HepG2 (cell line): ENCODE results near the gene CNOT6. TPM values are rescaled to one million over a fixed set of nuclear protein-coding genes. Genes with fewer than 3 reads are reported as not detected.
"Not testable (repeated sequence)": the region's sequence is repeated elsewhere in the genome, so short reads cannot be mapped to it uniquely, and the experiment has no call there.

Source experiments
- ATAC-seq: fragments of 200-7000 bp; cut with Tn5 transposase; 3 replicates; pipeline ENCODE4 v1.9.1; 2020; ENCODE audit warnings: mild to moderate bottlenecking, moderate library complexity
- BruUV-seq: library from RNA; stranded (reverse); fragments of 400-500 nt; replicated peaks from 2 replicates; lab custom pipeline; 2021; lab: Mats Ljungman, UMichigan
- CTCF ChIA-PET: fragments of 300-600 bp; formaldehyde crosslinking; extraction: SDS; loops from one replicate; lab custom pipeline; 2021; ENCODE audit warnings: low total read pairs, inconsistent platforms, low intra/inter-chr PET ratio; lab: Yijun Ruan, JAX
- POLR2A ChIA-PET: fragments of 350-600 bp; sonication (Branson Sonifier 250); formaldehyde crosslinking; loops from one replicate; lab custom pipeline; 2020; ENCODE audit warnings: antibody characterized with exemption, inconsistent platforms; lab: Yijun Ruan, JAX
- DNase-seq: peaks from one replicate; pipeline ENCODE4 v3.0.0-alpha.2; 2015; ENCODE audit warnings: low spot score
- FAIRE-seq: peaks from 3 replicates; lab custom pipeline; 2011; peaks lifted over from hg19 to GRCh38; lab: Jason Lieb, UNC
- H2AFZ ChIP-seq: one replicate; pipeline ENCODE4 v1.6.1; 2011; ENCODE audit warnings: low read length, inconsistent platforms
- H3K27ac ChIP-seq: fragments of 300-600 bp; 3 replicates; pipeline ENCODE4 v1.8.0; 2011; ENCODE audit warnings: mixed run types, mild to moderate bottlenecking, mixed read lengths, low read length, inconsistent platforms; ENCODE audit not compliant: insufficient read depth; ENCODE audit errors: extremely low read length
- H3K27me3 ChIP-seq, 2 experiments: fragments of 200-600 bp in 1 of 2; 2 replicates in 1 of 2; 3 replicates in 1 of 2; pipeline versions ENCODE4 v1.6.0 to v1.8.0; 2011; ENCODE audit warnings: low read length in 2 of 2, mild to moderate bottlenecking in 2 of 2, moderate library complexity in 2 of 2, inconsistent platforms in 1 of 2; ENCODE audit not compliant: insufficient read depth in 2 of 2, control insufficient read depth in 1 of 2
- H3K36me3 ChIP-seq, 2 experiments: fragments of 200-600 bp in 1 of 2; replicated peaks in 1 of 2; 2 replicates in 1 of 2; 3 replicates in 1 of 2; pipeline versions ENCODE4 v1.5.1 to v1.8.0; 2011; ENCODE audit warnings: low read length in 2 of 2, inconsistent platforms in 1 of 2; ENCODE audit not compliant: insufficient read depth in 2 of 2, control insufficient read depth in 1 of 2
- H3K4me1 ChIP-seq: 2 replicates; pipeline ENCODE4 v1.5.1; 2012; ENCODE audit warnings: low read length, inconsistent platforms; ENCODE audit not compliant: insufficient read depth
- H3K4me2 ChIP-seq: 2 replicates; pipeline ENCODE4 v1.6.0; 2011; ENCODE audit warnings: low read depth, low read length, inconsistent platforms
- H3K4me3 ChIP-seq, 3 experiments: fragments of 200-600 bp in 1 of 3; sonication (generic), shearing (Covaris generic) in 1 of 3; replicated peaks in 1 of 3; 2 replicates each; pipeline ENCODE4 v1.5.1; 2011 to 2016; ENCODE audit warnings: low read length in 3 of 3, inconsistent platforms in 2 of 3, low read depth in 2 of 3, mild to moderate bottlenecking in 2 of 3, control low read depth in 1 of 3, mixed read lengths in 1 of 3; ENCODE audit not compliant: insufficient read depth in 1 of 3
- H3K79me2 ChIP-seq: one replicate; pipeline ENCODE4 v1.6.1; 2011; ENCODE audit warnings: low read length, inconsistent platforms; ENCODE audit not compliant: insufficient read depth
- H3K9ac ChIP-seq: 2 replicates; pipeline ENCODE4 v1.6.0; 2011; ENCODE audit warnings: mild to moderate bottlenecking, low read depth, low read length, inconsistent platforms; ENCODE audit not compliant: insufficient read depth
- H3K9me3 ChIP-seq: 2 replicates; pipeline ENCODE4 v1.5.1; 2012; ENCODE audit warnings: mild to moderate bottlenecking, low read length
- H4K20me1 ChIP-seq: 2 replicates; pipeline ENCODE4 v1.6.0; 2011; ENCODE audit warnings: inconsistent platforms, mild to moderate bottlenecking, low read length, moderate library complexity; ENCODE audit not compliant: insufficient read depth
- ELF1 ChIP-seq: sonication (generic); formaldehyde crosslinking; IDR thresholded peaks from 2 replicates; pipeline ENCODE4 v1.4.0; 2020; ENCODE audit warnings: missing genetic modification reagents
- HNF4A ChIP-seq: sonication (generic); formaldehyde crosslinking; IDR thresholded peaks from 2 replicates; pipeline ENCODE4 v1.4.0; 2020; ENCODE audit warnings: missing genetic modification reagents
- NBN ChIP-seq: fragments of 450-650 bp; conservative IDR thresholded peaks from 2 replicates; pipeline ENCODE4 v1.6.1; 2017
- WGBS: methylation state at CpG from one replicate; pipeline ENCODE4 v1.1.6; 2017; ENCODE audit warnings: low lambda C conversion rate; 5-methylcytosine and 5-hydroxymethylcytosine counted together
- in situ Hi-C: cut with HindIII; loops from 2 replicates; pipeline ENCODE4 v1.10.0; 2017; ENCODE audit warnings: low pct_unique_long_range_greater_than_20kb; ENCODE audit not compliant: extremely low pct_ligation_motif_present
- intact Hi-C: fragments of 100-400 bp; cut with micrococcal nuclease; formaldehyde crosslinking; loops from one replicate; pipeline ENCODE4 v1.10.0; 2022; ENCODE audit not compliant: unreplicated experiment
- polyA plus RNA-seq, 8 experiments: library from polyadenylated mRNA; depleted of rRNA in 3 of 8; stranded (reverse) in 7 of 8; unstranded in 1 of 8; fragments of >200 nt; fragmentation: Illumina TruSeq in 4 of 8; extraction: Trizol in 4 of 8; gene quantifications; 2 replicates each; pipeline versions ENCODE4 v1.2.1 to v1.2.3, GENCODE V29; 2011 to 2016; ENCODE audit warnings: low read depth in 4 of 8, missing spikeins in 1 of 8, mixed read lengths in 1 of 8; ENCODE audit not compliant: insufficient read depth in 1 of 8
- total RNA-seq, 5 experiments: library from RNA; depleted of rRNA; stranded (reverse); fragments of >200 nt; fragmentation: Illumina TruSeq; extraction: Trizol; gene quantifications; 2 replicates each; pipeline ENCODE4 v1.2.3, GENCODE V29; 2016; ENCODE audit warnings: low read depth in 1 of 5
- TF ChIP-seq, protein P1 (sequence below): sonication (generic); formaldehyde crosslinking; IDR thresholded peaks from 2 replicates; pipeline ENCODE4 v1.5.0; 2020; ENCODE audit warnings: missing genetic modification reagents
- TF ChIP-seq, protein P2 (sequence below): sonication (generic); formaldehyde crosslinking; IDR thresholded peaks from 2 replicates; pipeline ENCODE4 v1.4.0; 2020; ENCODE audit warnings: mild to moderate bottlenecking, missing genetic modification reagents

CNOT6 gene
- total and polyA plus RNA-seq, 2 of the 13 experiments (the other 11 are each of a cell fraction or from before 2014, with no cell fraction given): 8.8 to 9.1 TPM

DNA sequence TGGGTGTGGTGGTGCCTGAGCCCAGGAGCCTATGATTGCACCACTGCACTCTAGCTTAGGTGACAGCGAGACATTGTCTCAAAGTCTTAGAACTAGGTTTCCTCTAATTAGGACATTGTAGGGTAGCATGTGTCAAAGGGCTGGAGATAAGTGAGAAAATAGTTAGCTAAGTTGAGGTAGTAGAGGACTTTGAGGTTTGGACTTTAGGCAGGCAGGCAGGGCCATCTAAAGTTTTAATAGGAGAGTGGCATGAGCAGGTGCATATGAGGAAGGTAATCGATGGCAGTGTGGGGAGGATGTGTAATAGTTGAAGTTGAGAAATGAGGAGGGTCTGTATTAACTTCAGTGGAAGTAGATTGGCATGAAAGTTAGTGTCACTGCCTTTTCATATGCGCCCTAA, 21.1 kb downstream of the CNOT6 start:
- H3K27ac ChIP-seq: no peak overlapping the region
- BruUV-seq: no TSS peak
- peaks cover 10% of the 10 kb centered on the region for H4K20me1 ChIP-seq
- H3K79me2 ChIP-seq: peaks cover 67% of the 10 kb centered on the region
- DNase-seq (no peak), ATAC-seq (no peak; the same call in 2 of the 3 replicates), FAIRE-seq (no peak)
- H3K4me2 ChIP-seq: no peak overlapping the region
- no peak overlapping the region for H3K4me3 ChIP-seq
- H3K9me3 ChIP-seq: no peaks in the 10 kb centered on the region
- H3K9ac ChIP-seq: no peak overlapping the region
- no peaks in the 10 kb centered on the region for H3K27me3 ChIP-seq
- H3K36me3 ChIP-seq: no peaks in the 10 kb centered on the region
- 85% methylated on average over 3 of the region's 3 CpGs for WGBS
- in situ Hi-C loops (no loop called here), intact Hi-C loops (no loop called here)
- H2AFZ ChIP-seq: no peak overlapping the region
- ChIA-PET POLR2A (no interaction called here), CTCF (no interaction called here)
- H3K4me1 ChIP-seq: peaks cover 17% of the 10 kb centered on the region
- TF ChIP-seq NBN (no peak), ELF1 (no peak), HNF4A (CRISPR knock-in tag) (0 out of 2 replicates have a peak, but pooled peaks have one; percentile 7)
- TF ChIP-seq, protein P1, sequence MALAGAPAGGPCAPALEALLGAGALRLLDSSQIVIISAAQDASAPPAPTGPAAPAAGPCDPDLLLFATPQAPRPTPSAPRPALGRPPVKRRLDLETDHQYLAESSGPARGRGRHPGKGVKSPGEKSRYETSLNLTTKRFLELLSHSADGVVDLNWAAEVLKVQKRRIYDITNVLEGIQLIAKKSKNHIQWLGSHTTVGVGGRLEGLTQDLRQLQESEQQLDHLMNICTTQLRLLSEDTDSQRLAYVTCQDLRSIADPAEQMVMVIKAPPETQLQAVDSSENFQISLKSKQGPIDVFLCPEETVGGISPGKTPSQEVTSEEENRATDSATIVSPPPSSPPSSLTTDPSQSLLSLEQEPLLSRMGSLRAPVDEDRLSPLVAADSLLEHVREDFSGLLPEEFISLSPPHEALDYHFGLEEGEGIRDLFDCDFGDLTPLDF: no peak
- TF ChIP-seq, protein P2, sequence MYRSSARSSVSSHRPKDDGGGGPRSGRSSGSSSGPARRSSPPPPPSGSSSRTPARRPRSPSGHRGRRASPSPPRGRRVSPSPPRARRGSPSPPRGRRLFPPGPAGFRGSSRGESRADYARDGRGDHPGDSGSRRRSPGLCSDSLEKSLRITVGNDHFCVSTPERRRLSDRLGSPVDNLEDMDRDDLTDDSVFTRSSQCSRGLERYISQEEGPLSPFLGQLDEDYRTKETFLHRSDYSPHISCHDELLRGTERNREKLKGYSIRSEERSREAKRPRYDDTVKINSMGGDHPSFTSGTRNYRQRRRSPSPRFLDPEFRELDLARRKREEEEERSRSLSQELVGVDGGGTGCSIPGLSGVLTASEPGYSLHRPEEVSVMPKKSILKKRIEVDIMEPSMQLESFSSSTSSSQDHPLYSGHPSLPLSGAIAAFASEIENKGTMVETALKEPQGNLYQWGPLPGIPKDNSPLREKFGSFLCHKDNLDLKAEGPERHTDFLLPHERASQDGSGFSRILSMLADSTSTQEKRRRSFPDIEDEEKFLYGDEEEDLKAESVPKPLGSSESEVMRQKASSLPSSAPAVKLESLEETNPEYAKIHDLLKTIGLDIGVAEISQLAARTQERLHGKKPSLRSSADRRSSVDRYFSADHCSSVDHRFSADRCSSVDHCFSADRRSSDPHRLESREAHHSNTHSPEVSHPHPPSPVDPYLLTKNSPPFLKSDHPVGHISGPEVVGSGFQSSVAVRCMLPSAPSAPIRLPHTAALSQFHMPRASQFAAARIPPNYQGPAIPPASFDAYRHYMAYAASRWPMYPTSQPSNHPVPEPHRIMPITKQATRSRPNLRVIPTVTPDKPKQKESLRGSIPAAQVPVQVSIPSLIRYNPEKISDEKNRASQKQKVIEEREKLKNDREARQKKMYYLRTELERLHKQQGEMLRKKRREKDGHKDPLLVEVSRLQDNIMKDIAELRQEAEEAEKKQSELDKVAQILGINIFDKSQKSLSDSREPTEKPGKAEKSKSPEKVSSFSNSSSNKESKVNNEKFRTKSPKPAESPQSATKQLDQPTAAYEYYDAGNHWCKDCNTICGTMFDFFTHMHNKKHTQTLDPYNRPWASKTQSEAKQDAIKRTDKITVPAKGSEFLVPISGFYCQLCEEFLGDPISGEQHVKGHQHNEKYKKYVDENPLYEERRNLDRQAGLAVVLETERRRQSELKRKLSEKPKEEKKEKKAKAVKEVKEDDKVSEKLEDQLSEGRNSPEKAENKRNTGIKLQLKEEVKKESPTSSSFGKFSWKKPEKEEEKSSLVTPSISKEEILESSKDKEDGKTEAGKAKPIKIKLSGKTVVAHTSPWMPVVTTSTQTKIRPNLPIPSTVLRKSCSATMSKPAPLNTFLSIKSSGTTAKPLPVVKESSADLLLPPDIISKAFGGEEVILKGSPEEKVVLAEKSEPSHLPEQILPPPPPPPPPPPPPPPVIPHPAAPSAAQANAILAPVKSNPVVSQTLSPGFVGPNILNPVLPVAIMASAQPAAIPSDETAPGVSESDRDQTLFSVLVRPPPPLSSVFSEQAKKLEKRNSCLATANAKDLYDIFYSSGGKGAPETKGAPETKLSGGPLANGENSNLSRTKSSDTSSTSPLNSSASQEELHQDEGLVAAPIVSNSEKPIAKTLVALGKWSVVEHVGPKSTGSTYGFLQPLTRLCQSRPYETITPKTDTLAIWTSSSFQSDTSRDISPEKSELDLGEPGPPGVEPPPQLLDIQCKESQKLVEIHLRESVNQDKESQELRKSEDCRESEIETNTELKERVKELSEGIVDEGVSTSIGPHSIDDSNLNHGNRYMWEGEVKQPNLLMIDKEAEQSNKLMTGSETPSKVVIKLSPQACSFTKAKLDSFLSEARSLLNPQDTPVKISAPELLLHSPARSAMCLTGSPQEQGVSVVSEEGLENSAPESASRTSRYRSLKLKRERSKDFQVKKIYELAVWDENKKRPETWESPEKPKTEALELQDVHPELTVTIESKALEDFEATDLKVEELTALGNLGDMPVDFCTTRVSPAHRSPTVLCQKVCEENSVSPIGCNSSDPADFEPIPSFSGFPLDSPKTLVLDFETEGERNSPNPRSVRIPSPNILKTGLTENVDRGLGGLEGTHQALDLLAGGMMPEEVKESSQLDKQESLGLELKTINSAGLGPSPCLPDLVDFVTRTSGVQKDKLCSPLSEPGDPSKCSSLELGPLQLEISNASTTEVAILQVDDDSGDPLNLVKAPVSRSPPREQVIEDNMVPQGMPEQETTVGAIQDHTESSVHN (CRISPR knock-in tag): no peak

DNA sequence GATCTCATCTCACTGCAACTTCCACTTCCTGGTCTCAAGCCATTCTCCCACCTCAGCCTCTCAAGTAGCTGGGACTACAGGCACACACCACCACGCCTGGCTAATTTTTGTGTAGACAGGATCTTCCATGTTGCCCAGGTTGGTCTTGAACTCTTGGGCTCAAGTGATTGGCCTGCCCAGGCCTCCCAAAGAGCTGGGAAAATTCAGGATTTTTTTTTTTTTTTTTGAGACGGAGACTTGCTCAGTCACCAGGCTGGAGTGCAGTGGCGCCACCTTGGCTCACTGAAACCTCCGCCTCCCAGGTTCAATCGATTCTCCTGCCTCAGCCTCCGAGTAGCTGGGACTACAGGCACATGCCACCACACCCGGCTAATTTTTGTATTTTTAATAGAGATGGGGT, 21.8 kb downstream of the CNOT6 start:
- H3K9ac ChIP-seq, POLR2A ChIA-PET, H3K27ac ChIP-seq, H3K4me2 ChIP-seq, DNase-seq, in situ Hi-C loops, H3K27me3 ChIP-seq, H3K4me3 ChIP-seq, H2AFZ ChIP-seq, H3K36me3 ChIP-seq, BruUV-seq, ATAC-seq, H3K9me3 ChIP-seq, CTCF ChIA-PET, intact Hi-C loops, FAIRE-seq: not testable (repeated sequence)
- WGBS: 99% methylated on average over 7 of the region's 7 CpGs
- Histone ChIP-seq H3K79me2 (peaks cover 64% of the 10 kb centered on the region), H3K4me1 (peaks cover 17% of the 10 kb centered on the region), H4K20me1 (peaks cover 11% of the 10 kb centered on the region; the same call in 1 of the 2 replicates)
